ENCODE measurements around the gene MINDY1.

The MINDY1 gene, protein sequence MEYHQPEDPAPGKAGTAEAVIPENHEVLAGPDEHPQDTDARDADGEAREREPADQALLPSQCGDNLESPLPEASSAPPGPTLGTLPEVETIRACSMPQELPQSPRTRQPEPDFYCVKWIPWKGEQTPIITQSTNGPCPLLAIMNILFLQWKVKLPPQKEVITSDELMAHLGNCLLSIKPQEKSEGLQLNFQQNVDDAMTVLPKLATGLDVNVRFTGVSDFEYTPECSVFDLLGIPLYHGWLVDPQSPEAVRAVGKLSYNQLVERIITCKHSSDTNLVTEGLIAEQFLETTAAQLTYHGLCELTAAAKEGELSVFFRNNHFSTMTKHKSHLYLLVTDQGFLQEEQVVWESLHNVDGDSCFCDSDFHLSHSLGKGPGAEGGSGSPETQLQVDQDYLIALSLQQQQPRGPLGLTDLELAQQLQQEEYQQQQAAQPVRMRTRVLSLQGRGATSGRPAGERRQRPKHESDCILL

DNA sequence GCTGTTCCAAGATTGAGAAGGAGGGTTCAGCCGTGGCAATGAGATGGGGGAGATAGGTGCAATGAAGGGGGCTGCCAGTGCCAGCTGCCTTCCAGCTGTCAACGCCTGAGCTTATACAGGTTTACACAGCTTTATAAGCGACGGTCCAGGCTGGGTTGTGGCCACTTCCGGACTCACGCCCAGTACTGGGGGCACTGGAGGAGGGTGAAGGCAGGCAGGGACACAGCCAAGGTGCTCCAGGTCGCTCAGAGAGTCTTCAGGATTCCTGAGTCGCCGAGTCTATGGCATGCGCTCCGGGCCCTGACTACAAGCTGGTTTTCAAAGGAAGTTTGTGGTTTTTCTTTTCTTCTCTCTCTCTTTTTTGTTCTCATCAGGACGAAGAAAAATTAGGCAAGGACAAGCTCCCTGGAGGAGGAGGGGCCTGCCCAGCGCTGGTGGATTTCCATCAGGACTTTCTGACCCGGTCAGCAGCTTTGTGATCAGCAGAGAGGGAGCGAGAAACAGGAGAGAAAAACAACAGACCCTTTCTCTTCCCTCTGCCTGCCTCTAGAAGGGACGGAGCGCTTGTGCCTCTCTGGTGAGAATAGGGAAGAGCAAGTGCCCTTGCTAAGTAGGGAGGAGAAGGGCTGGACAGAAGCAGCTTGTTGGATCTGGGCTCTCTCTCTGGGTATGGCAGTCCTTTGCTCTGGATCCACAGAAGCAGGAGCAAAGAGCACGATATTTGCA lies at the start of gene MINDY1:
MINDY1 (minus strand) TSS at position 576 of the 726 bp plus-strand sequence. CDS start 4,285 bp downstream, outside the sequence.
- peak; percentile 60 to 93 (median 82) for DNase-seq
- intact Hi-C loops (cut with DNase I) = no loop called here

DNA sequence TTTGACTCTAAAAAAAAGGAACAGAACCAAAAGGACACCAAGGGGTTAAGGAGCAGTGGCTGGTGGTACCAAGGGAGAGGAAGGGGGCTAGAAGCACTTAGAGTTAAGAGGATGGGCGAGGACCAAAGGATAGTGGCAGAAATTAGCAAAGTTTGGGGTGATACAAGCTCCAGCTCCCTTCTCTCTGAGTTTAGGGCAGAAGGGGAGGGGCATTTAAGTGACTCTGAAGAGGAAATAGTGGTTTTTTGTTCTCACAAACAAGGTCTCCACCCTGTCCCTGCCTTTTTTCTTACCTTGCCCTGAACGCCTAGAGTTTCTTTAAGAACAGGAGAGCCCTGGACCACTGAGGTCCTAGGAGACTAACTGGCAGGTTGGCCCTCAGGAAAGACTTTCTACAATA lies 49.4 kb upstream of the MINDY1 start:
- intact Hi-C loops (cut with DNase I) = no loop called here
- DNase-seq = no peak

DNA sequence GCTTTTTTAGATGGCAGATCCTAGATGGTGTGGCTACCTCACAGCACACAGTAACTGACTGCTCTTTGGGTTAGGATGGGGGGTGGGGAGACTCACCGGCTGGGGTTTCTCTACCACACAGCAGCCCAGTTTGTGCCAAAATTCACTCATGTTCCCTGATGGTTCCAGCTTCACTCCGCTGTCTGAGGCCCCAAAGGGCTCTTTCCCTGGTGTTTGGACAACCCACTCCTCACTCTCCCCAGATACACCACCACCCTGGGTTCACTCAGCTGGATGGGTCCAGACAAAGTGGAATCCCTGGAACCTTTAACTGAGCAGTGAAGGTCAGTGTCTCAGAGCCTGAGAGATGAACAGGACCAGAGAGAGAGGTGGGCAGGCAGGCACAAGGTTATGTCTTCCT lies 48.9 kb upstream of the MINDY1 start:
- intact Hi-C loops (cut with DNase I) = no loop called here
- DNase-seq = no peak

DNA sequence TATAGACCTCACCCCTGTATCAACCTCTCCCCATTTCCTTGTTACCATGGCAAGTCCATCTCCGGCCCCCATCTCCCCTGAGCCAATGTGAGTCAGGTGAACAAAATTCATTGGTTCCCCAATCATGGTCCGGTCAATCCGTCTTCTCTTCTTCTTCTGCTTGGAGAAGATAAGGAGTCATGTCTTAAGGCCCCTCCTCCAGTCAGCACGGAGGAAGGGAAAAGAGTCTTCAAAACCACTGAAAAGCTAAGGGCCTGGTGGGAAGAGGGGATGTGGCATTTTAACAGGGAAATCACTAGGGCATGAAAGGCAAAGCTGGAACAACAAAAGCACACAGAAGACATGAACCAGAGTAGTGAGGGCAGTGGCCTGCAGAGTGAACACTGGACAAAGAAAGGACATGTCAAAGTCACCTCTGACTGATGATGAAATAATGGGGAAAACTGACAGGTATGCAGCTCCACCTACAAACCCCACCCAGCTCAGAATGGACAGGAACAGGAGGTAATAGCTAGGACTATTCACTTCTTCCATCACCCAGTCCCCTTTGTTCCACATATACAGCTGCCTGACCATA lies 48.4 kb upstream of the MINDY1 start:
- intact Hi-C loops (cut with DNase I) = no loop called here
- DNase-seq = no peak

DNA sequence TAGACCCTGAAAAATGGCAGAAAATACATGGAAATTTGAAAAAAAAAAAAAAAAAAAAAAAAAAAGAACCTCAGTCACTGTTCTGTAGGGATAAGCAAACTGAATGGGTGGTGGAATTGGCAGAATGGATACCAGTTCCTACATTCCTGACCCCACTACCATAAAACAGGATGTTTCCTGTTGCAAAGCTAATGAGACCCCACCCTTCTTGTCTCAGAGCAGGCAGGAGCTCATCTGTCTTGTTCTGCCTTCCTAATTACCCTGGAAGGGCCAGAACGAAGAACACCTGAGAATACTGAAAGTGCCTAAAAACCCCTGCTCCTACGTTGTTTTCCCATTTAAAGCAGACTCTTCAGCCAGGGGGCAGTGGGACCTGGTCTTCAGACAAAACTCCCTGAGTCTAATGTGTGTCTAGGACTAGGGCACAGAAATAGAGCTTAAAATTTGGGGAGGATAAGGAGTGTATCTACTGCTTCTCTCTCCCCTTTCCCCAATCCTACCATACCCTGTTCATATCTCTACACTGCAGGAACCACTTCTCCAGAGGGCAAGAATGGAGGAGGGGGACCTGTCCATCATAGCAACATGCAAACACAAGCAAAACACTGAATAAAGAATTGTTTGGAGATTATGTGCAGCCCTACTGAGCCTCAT lies 44.8 kb upstream of the MINDY1 start:
- intact Hi-C loops (cut with DNase I) = no loop called here

DNA sequence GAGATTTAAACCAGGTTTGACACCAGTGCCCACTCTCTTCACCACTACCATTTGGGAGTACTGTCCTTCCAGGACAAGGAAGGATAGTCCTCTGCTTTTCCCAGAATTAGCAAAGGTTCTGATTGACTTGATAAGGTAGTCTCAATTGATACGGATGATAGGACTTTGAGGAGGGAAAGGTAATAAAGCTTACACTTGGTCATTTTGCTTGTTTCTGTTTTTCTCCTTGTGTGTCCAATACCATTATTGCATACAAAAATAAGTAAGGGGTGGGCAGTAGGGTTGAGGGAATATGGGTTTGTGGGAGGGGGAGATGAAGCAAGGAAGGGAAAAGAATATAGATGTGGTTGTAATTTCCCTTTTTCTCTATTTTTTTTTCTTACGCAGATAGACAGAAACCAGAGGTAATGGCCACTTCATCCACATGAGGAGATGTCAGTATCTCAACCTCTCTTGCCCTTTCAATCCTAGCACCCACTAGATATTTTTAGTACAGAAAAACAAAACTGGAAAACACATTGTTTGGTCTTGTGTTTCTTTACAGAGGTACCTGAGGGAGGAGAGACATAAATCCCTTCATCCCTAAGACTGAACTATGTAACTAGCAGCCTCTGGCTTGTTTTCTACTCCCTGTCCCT lies 43.5 kb upstream of the MINDY1 start:
- no peak for DNase-seq
- intact Hi-C loops (cut with DNase I) = no loop called here

More for the DNA sequence above, 44.8 kb upstream of the MINDY1 start:
- DNase-seq = no peak

DNA sequence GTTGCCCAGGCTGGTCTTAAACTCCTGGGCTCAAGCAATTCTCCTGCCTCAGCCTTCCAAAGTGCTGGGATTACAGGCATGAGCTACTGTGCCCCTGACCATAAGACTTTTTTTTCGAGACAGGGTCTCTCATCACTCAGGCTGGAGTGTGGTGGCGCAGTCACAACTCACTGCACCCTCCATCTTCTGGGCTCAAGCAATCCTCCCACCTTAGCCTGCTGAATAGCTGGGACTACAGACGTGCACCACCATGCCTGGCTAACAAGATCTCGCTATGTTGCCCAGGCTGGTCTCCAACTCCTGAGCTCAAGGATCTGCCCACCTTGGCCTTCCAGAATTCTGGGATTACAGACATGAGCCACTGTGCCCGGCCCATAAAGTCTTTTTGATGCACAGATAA lies 42.8 kb upstream of the MINDY1 start:
- intact Hi-C loops (cut with DNase I) = no loop called here
- DNase-seq = no peak

DNA sequence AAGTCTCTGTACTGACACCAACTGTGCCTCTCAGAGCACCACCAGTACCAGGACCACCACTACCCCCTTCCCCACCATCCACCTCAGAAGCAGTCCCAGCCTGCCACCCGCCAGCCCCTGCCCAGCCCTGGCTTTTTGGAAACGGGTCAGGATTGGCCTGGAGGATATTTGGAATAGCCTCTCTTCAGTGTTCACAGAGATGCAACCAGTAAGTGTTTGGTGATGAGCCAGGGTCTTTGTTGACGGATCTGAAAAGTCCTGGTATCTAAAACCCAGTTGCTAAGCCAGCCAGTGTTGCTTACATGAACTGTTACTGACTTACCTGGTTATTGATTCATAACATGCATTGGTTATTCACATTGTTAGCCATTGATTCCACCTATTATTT lies 41.9 kb upstream of the MINDY1 start:
- no peak for DNase-seq

DNA sequence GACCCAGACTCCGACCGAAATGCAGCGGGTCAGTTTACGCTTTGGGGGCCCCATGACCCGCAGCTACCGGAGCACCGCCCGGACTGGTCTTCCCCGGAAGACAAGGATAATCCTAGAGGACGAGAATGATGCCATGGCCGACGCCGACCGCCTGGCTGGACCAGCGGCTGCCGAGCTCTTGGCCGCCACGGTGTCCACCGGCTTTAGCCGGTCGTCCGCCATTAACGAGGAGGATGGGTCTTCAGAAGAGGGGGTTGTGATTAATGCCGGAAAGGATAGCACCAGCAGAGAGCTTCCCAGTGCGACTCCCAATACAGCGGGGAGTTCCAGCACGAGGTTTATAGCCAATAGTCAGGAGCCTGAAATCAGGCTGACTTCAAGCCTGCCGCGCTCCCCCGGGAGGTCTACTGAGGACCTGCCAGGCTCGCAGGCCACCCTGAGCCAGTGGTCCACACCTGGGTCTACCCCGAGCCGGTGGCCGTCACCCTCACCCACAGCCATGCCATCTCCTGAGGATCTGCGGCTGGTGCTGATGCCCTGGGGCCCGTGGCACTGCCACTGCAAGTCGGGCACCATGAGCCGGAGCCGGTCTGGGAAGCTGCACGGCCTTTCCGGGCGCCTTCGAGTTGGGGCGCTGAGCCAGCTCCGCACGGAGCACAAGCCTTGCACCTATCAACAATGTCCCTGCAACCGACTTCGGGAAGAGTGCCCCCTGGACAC lies 41.4 kb upstream of the MINDY1 start:
- peak; percentile 46 to 85 (median 67) for DNase-seq
- intact Hi-C loops (cut with DNase I) = no loop called here

More for the DNA sequence above, 41.9 kb upstream of the MINDY1 start:
- intact Hi-C loops (cut with DNase I) = no loop called here

DNA sequence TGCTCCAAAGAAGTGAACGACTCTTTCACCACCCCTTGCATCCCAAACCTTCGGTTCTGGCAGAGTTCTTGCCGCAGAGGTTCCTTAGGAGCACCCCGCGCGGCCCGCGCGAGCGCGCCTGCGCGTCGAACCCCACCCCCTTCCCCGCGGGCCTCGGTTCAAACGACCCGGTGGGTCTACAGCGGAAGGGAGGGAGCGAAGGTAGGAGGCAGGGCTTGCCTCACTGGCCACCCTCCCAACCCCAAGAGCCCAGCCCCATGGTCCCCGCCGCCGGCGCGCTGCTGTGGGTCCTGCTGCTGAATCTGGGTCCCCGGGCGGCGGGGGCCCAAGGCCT lies 40.9 kb upstream of the MINDY1 start, which contains the start of gene C1orf56:
C1orf56 (plus strand) TSS at position 161 of the 334 bp plus-strand sequence; CDS start at position 258, 97 bp downstream.
- DNase-seq = peak; percentile 37 to 89 (median 79)

DNA sequence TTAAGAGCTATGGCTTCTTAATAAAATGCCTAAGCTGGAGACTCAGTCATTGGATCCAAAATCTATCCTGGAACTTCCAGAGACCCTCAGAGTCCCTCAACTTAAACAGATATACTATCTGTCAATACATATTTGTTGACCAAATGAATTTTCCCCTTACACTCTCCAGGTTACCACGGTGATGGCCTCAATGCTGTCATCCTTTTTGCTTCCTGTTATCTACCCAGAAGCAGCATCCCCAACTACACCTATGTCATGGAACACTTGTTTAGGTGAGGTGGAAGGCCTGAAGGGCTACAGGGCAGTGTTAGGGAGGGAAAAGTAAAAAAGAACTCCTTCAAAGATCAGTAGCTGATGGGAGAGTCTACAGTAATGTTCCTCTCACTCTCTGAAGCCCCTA lies 36.5 kb upstream of the MINDY1 start:
- intact Hi-C loops (cut with DNase I) = no loop called here

More for the DNA sequence above, 40.9 kb upstream of the MINDY1 start, which contains the start of gene C1orf56:
- intact Hi-C loops (cut with DNase I) = no loop called here

DNA sequence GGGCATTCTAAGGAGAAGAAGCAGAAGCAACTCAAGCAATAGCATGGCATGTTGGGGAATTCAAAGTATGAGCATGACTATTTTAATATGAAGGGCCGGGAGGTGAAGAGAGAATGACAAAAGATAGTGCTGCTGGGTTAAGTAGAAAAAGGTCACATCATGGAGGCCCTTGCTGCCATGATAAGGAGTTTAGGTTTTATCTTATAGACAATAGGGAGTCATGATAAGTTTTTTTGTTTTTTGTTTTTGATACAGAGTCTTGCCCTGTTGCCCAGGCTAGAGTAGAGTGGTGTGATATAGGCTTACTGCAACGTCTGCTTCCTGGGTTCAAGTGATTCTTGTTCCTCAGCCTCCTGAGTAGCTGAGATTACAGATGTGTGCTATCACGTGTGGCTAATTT lies 32.8 kb upstream of the MINDY1 start:
- intact Hi-C loops (cut with DNase I) = no loop called here
- no peak for DNase-seq

More for the DNA sequence above, 36.5 kb upstream of the MINDY1 start:
- no peak for DNase-seq

DNA sequence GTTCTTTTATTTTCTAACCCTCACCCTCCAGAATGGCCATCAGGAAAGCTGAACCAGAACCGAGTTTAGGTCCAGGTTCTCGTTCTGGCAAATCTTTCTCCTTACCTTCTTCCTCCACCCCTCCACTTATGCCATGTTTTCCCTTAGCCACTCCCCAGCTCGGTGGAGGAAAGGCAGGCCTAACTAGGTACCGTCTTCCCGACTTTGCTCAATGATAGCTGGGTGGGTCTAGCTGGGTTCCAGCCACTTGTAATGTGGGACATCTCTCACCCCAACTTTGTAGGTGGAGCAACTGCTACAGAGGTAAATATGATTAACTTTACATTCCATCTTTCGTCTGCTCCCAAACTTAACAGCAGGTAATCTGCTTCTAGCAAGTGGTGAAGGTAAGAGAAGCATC lies 30.3 kb upstream of the MINDY1 start:
- intact Hi-C loops (cut with DNase I) = no loop called here
- no peak for DNase-seq

DNA sequence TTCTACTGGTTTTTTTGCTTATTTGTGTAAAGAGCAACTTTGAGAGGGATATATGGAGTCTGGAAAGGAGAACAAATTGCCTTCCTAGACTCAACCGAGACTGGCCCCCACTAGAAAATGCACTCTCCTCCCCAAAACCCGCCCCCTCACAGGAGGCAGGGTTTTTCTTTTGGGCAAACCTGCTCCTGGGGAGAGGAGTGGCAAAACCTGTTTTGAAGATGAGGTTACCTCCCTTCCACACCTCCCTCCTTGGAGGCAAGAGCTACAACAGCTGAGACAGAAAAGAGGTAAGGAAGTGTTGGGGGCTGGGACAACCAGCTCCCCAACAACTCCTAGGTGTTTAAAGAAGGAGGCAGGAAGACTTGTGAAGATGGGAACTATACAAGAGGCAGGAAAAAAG lies 29.7 kb upstream of the MINDY1 start, which contains the start of gene BNIPL:
BNIPL (plus strand) TSS at position 231 of the 400 bp plus-strand sequence; CDS start at position 371, 140 bp downstream.
- DNase-seq = no peak
- intact Hi-C loops (cut with DNase I) = no loop called here

DNA sequence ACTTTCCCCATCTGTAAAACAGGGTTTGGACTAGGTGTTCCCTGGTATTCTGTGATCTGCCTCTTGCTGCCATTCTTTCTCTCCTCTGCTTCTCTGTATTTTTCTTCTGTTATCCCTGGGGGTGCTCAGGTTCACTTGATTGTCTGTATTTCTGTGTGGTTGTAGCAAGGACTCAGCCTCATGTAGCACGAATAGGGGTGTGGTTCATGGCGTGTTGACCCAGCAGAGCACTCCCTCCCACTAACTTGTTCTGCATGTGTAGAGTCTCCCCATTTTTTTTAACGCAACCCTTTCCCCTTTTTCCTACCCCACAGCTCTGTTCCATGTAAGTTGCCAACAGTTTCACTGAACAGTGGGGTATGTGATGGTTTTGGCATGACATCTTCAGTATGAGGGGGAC lies 28.5 kb upstream of the MINDY1 start:
- DNase-seq = no peak
- intact Hi-C loops (cut with DNase I) = no loop called here

DNA sequence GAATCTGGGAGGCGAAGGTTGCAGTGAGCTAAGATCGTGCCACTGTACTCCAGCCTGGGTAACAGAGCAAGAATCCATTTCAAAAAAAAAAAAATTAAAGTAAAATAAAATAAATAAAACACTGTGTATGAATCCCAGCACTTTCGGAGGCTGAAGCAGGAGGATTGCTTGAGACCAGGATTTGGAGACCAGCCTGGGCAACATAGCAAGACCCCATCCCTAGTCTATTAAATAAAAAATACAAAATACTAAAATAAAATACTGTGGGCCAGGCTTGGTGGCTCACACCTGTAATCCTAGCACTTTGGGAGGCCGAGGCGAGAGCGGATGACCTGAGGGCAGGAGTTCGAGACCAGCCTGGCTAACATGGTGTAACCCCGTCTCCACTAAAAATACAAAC lies 25.5 kb upstream of the MINDY1 start:
- intact Hi-C loops (cut with DNase I) = no loop called here

DNA sequence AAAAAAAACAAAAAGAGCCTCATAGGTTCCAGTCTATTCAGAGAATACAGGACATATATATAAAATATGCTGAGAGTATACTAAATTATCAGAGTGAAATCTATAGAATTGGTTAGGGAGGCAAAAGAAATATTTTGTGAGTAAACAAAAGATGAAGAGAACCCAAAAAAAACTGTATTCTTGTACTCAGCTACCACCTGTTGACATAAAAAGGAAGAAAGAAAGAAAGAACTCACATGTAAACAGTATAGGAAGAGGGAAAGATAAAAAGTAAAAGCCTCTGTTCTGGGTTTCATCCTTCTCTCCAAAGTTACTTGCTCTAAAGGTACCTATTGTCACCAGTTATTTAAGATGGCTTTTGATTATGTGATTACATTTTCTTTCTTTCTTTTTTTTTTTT lies 19.8 kb upstream of the MINDY1 start:
- DNase-seq = no peak

More for the DNA sequence above, 25.5 kb upstream of the MINDY1 start:
- DNase-seq = no peak

DNA sequence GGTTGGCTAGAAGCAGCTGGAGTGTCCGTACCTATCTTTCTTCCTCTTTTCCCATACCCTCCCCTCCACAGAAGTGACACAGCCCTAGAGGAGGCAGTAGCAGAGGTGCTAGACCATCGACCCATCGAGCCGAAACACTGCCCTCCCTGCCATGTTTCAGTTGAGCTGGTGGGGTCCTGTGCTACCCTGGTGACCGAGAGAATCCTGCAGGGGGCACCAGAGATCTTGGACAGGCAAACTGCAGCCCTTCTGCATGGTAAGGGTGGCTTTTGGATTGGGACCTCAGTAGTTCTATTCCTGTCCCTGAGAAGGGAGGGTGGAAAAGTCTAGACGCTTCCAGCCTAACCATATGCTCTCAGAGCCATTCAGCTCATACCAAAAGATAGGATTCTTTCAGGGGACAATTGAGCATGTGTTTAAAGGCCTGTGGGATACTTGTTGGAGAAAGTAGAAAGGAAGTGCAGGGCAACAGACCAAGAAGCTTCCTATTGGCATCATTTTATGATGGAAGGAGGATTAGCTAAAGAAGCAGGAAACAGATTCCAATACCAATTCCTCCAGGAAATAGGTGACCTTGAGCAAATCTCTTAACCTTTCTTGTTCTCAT lies 17.9 kb upstream of the MINDY1 start:
- intact Hi-C loops (cut with DNase I) = no loop called here
- DNase-seq = peak; percentile 59 to 94 (median 85)

More for the DNA sequence above, 19.8 kb upstream of the MINDY1 start:
- intact Hi-C loops (cut with DNase I) = no loop called here
